Nephron progenitor cell (in vitro differentiated cells): ENCODE data around the gene VPS39.

Experiments used
- DNase-seq: peaks from one replicate; pipeline ENCODE4 v3.0.0; 2021
- H3K27ac Mint-ChIP-seq: 2 replicates; pipeline ENCODE4 v1.8.0; 2021; ENCODE audit warnings: mild to moderate bottlenecking, moderate library complexity, mixed read lengths
- H3K27me3 Mint-ChIP-seq: 2 replicates; pipeline ENCODE4 v1.8.0; 2021; ENCODE audit warnings: mild to moderate bottlenecking, low read depth, mixed read lengths; ENCODE audit not compliant: poor library complexity
- H3K36me3 Mint-ChIP-seq: 2 replicates; pipeline ENCODE4 v1.8.0; 2021; ENCODE audit warnings: low read depth, mixed read lengths
- H3K4me1 Mint-ChIP-seq: 2 replicates; pipeline ENCODE4 v1.8.0; 2021; ENCODE audit warnings: mixed read lengths
- H3K4me3 Mint-ChIP-seq: 2 replicates; pipeline ENCODE4 v1.8.0; 2021; ENCODE audit warnings: mild to moderate bottlenecking, moderate library complexity, mixed read lengths
- H3K9me3 Mint-ChIP-seq: 2 replicates; pipeline ENCODE4 v1.8.0; 2021; ENCODE audit warnings: mild to moderate bottlenecking, moderate library complexity, mixed read lengths
- TF ChIP-seq, protein P1 (sequence below): fragments of 200-600 bp; sonication (generic); IDR thresholded peaks from 2 replicates; pipeline ENCODE4 v1.5.0; 2021; ENCODE audit warnings: antibody characterized with exemption

The VPS39 gene

GRCh38 chr15:42184736-42185135 lies 23.4 kb downstream of the VPS39 start:
- Mint-ChIP-seq H3K27ac (no peak overlapping the region), H3K4me1 (no peaks in the 10 kb centered on the region), H3K27me3 (no peaks in the 10 kb centered on the region), H3K4me3 (no peak overlapping the region), H3K9me3 (no peaks in the 10 kb centered on the region), H3K36me3 (peaks cover 81% of the 10 kb centered on the region)
- DNase-seq = no peak
- TF ChIP-seq, protein P1, sequence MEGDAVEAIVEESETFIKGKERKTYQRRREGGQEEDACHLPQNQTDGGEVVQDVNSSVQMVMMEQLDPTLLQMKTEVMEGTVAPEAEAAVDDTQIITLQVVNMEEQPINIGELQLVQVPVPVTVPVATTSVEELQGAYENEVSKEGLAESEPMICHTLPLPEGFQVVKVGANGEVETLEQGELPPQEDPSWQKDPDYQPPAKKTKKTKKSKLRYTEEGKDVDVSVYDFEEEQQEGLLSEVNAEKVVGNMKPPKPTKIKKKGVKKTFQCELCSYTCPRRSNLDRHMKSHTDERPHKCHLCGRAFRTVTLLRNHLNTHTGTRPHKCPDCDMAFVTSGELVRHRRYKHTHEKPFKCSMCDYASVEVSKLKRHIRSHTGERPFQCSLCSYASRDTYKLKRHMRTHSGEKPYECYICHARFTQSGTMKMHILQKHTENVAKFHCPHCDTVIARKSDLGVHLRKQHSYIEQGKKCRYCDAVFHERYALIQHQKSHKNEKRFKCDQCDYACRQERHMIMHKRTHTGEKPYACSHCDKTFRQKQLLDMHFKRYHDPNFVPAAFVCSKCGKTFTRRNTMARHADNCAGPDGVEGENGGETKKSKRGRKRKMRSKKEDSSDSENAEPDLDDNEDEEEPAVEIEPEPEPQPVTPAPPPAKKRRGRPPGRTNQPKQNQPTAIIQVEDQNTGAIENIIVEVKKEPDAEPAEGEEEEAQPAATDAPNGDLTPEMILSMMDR = no peak

DNA sequence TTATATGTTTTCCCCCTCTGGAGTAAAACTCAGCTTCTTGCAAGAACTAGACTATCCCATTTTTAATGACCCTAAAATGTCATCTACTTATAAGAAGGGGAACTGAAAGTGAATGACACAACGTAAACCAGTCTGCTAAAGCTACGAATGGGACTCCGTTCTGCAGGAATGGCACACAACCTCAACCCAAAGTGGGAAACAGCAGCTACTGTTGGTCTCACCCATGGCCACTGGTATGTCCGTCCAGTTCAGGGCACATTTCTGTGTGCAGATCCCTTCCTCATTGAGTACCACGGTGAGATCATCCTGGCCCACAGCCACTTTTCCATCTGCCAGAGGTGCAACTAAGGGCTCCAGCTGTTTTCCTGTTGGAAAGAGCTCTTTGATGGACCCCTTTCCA lies 23.8 kb downstream of the VPS39 start:
- H3K4me3 Mint-ChIP-seq = no peak overlapping the region
- DNase-seq = no peak
- H3K36me3 Mint-ChIP-seq = peaks cover 81% of the 10 kb centered on the region
- TF ChIP-seq, protein P1 = no peak
- H3K27ac Mint-ChIP-seq = no peak overlapping the region
- H3K4me1 Mint-ChIP-seq = no peaks in the 10 kb centered on the region
- no peaks in the 10 kb centered on the region for H3K27me3 Mint-ChIP-seq
- H3K9me3 Mint-ChIP-seq = no peaks in the 10 kb centered on the region

- H3K4me1 Mint-ChIP-seq = no peaks in the 10 kb centered on the region
- H3K4me3 Mint-ChIP-seq = no peak overlapping the region
Observed at GRCh38 chr15:42182961-42183360, 25.1 kb downstream of the VPS39 start.

DNA sequence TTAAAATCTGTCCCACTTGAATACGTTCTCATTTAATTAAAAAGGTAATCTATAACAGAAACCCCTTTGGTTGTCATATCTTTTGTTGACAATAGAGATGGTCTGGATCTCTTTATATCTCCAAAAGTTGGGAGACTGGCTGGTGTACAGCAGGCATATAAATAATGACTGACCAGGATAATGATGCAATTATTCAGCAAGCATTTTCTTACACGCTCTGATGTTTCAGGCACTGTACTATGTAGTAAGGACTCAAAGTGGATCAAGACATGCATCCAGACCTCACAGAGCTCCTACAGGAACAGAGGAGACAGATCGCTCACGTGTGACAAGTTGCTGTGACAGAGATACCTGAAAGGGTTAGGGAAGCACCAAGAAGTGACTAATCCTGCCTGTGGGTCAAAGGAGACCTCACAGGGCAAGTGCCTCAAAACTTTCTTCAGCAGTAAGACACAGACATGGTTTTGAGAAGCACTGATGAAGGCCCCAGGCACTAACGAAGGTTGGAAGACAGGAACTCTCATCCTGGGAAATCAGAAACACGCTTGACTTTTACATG lies 25.7 kb downstream of the VPS39 start:
- Mint-ChIP-seq H3K4me3 (no peak overlapping the region), H3K36me3 (peaks cover 79% of the 10 kb centered on the region), H3K27ac (peak overlapping the region; percentile 55), H3K9me3 (no peaks in the 10 kb centered on the region), H3K4me1 (no peaks in the 10 kb centered on the region), H3K27me3 (no peaks in the 10 kb centered on the region)
- TF ChIP-seq, protein P1 = no peak
- DNase-seq = no peak

More at GRCh38 chr15:42182961-42183360, 25.1 kb downstream of the VPS39 start:
- TF ChIP-seq, protein P1 = no peak
- Mint-ChIP-seq H3K27ac (peak overlapping the region; percentile 55), H3K9me3 (no peaks in the 10 kb centered on the region), H3K36me3 (peaks cover 81% of the 10 kb centered on the region), H3K27me3 (no peaks in the 10 kb centered on the region)
- no peak for DNase-seq

- Mint-ChIP-seq H3K36me3 (peaks cover 74% of the 10 kb centered on the region), H3K9me3 (no peaks in the 10 kb centered on the region), H3K4me3 (no peak overlapping the region)
Observed at GRCh38 chr15:42178056-42178455, 30.0 kb downstream of the VPS39 start.

GRCh38 chr15:42175671-42176070 lies 32.4 kb downstream of the VPS39 start:
- Mint-ChIP-seq H3K4me1 (no peaks in the 10 kb centered on the region), H3K27ac (peak overlapping the region; percentile 43)

More at GRCh38 chr15:42178056-42178455, 30.0 kb downstream of the VPS39 start:
- Mint-ChIP-seq H3K27me3 (no peaks in the 10 kb centered on the region), H3K4me1 (no peaks in the 10 kb centered on the region), H3K27ac (no peak overlapping the region)
- TF ChIP-seq, protein P1 = no peak
- DNase-seq = no peak

More at GRCh38 chr15:42175671-42176070, 32.4 kb downstream of the VPS39 start:
- H3K4me3 Mint-ChIP-seq = no peak overlapping the region
- TF ChIP-seq, protein P1 = no peak
- no peak for DNase-seq
- peaks cover 76% of the 10 kb centered on the region for H3K36me3 Mint-ChIP-seq
- no peaks in the 10 kb centered on the region for H3K9me3 Mint-ChIP-seq
- no peaks in the 10 kb centered on the region for H3K27me3 Mint-ChIP-seq
